GM13976 (cell line): ENCODE data around the gene VCP.

Experiments
- DNase-seq: peaks from one replicate; pipeline ENCODE4 v3.0.0; 2012; ENCODE audit warnings: low spot score
- CTCF ChIP-seq: IDR thresholded peaks from 2 replicates; pipeline ENCODE4 v1.5.1; 2012; ENCODE audit warnings: borderline replicate concordance, mild to moderate bottlenecking; ENCODE audit not compliant: insufficient read depth; ENCODE audit errors: extremely low read depth, missing control alignments, control extremely low read depth
- in situ Hi-C: fragments of 300-500 bp; cut with MboI; formaldehyde crosslinking; loops from one replicate; pipeline ENCODE4 v1.12.0; 2022; ENCODE audit warnings: low sequenced_read_pairs, mixed read lengths, inconsistent platforms; ENCODE audit not compliant: unreplicated experiment

The VCP gene

GRCh38 chr9:35074791-35075190 lies 2.4 kb upstream of the VCP start:
- no peak for TF ChIP-seq CTCF
- in situ Hi-C loops = no loop called here
- DNase-seq = no peak

- no peak for DNase-seq
- in situ Hi-C loops = no loop called here
- TF ChIP-seq CTCF = no peak
Observed at GRCh38 chr9:35074141-35074540, 1.7 kb upstream of the VCP start.

GRCh38 chr9:35073279-35073612 lies 821 bp upstream of the VCP start:
- no peak for DNase-seq
- TF ChIP-seq CTCF = no peak
- in situ Hi-C loops = no loop called here

- TF ChIP-seq CTCF = peak; percentile 52
- DNase-seq = peak; percentile 87
- in situ Hi-C loops = no loop called here
Observed at GRCh38 chr9:35071814-35072460, 488 bp downstream of the VCP start.

- no peak for TF ChIP-seq CTCF
- in situ Hi-C loops = no loop called here
- no peak for DNase-seq
Observed at GRCh38 chr9:35070823-35071813, 1.3 kb downstream of the VCP start.

- in situ Hi-C loops = no loop called here
- no peak for TF ChIP-seq CTCF
- DNase-seq = no peak
Observed at GRCh38 chr9:35069020-35069419, 3.4 kb downstream of the VCP start.

- in situ Hi-C loops = no loop called here
- no peak for TF ChIP-seq CTCF
- no peak for DNase-seq
Observed at GRCh38 chr9:35067056-35067455, 5.4 kb downstream of the VCP start.
